CD4-positive, alpha-beta T cell (primary cell): ENCODE results near the gene CISD2. TPM values are rescaled to one million over a fixed set of nuclear protein-coding genes. Genes with fewer than 3 reads are reported as not detected.

Experiments
- ATAC-seq: fragments of 200-7000 bp; cut with Tn5 transposase; one replicate; pipeline ENCODE4 v1.10.0; 2022; ENCODE audit warnings: mild to moderate bottlenecking; ENCODE audit not compliant: poor library complexity
- CTCF ChIA-PET: fragments of 350-600 bp; sonication (Branson Sonifier 250); formaldehyde crosslinking; loops from one replicate; lab custom pipeline; 2021; ENCODE audit warnings: antibody characterized with exemption, inconsistent platforms; lab: Charles Lee
- POLR2A ChIA-PET: fragments of 350-600 bp; sonication (Branson Sonifier 250); formaldehyde crosslinking; loops from one replicate; lab custom pipeline; 2021; ENCODE audit warnings: antibody characterized with exemption, inconsistent platforms; lab: Charles Lee
- DNase-seq, 14 experiments: peaks; one replicate each; pipeline ENCODE4 v3.0.0-alpha.2; 2013 to 2020; ENCODE audit warnings: mixed read lengths in 2 of 14
- H3K27ac ChIP-seq, 2 donors: one replicate each; pipeline versions ENCODE4 v1.5.1 to v1.7.0; 2013; ENCODE audit warnings: low read length in 2 of 2, low read depth in 1 of 2, mild to moderate bottlenecking in 1 of 2
- H3K27me3 ChIP-seq, 2 experiments: 1 replicate in 1 of 2; 2 replicates in 1 of 2; pipeline versions ENCODE4 v1.6.1 to v1.7.0; 2013; ENCODE audit warnings: low read length in 2 of 2, control low read depth in 1 of 2, mild to moderate bottlenecking in 1 of 2, moderate library complexity in 1 of 2; ENCODE audit not compliant: insufficient read depth in 2 of 2, control insufficient read depth in 1 of 2
- H3K36me3 ChIP-seq: one replicate; pipeline ENCODE4 v1.6.1; 2013; ENCODE audit warnings: low read length, control low read depth; ENCODE audit not compliant: insufficient read depth
- H3K4me1 ChIP-seq: one replicate; pipeline ENCODE4 v1.6.1; 2013; ENCODE audit warnings: low read length, control low read depth; ENCODE audit not compliant: insufficient read depth
- H3K4me3 ChIP-seq: one replicate; pipeline ENCODE4 v1.5.1; 2013; ENCODE audit warnings: mild to moderate bottlenecking, low read length, moderate library complexity
- H3K9me3 ChIP-seq, 2 experiments: 1 replicate in 1 of 2; 2 replicates in 1 of 2; pipeline versions ENCODE4 v1.6.1 to v1.7.0; 2013; ENCODE audit warnings: low read length in 2 of 2, mild to moderate bottlenecking in 2 of 2, control low read depth in 1 of 2, moderate library complexity in 1 of 2; ENCODE audit not compliant: control insufficient read depth in 1 of 2, insufficient read depth in 1 of 2
- H3K27ac Mint-ChIP-seq: one replicate; pipeline ENCODE4 v1.8.0; 2020; ENCODE audit warnings: mixed read lengths
- H3K27me3 Mint-ChIP-seq: one replicate; pipeline ENCODE4 v1.8.0; 2021; ENCODE audit warnings: mixed read lengths
- H3K36me3 Mint-ChIP-seq: one replicate; pipeline ENCODE4 v1.8.0; 2021; ENCODE audit warnings: low read depth, mixed read lengths
- H3K4me1 Mint-ChIP-seq: one replicate; pipeline ENCODE4 v1.8.0; 2021; ENCODE audit warnings: low read depth, mixed read lengths
- H3K4me3 Mint-ChIP-seq: one replicate; pipeline ENCODE4 v1.8.0; 2020; ENCODE audit warnings: mild to moderate bottlenecking, mixed read lengths
- H3K9me3 Mint-ChIP-seq: one replicate; pipeline ENCODE4 v1.8.0; 2020; ENCODE audit warnings: mixed read lengths
- intact Hi-C, 2 experiments: fragments of 100-400 bp; cut with DNase I in 1 of 2; cut with micrococcal nuclease in 1 of 2; formaldehyde crosslinking; loops; one replicate each; pipeline versions ENCODE4 v1.15.1 to v1.9.0; 2023 to 2025; cut with DNase I, micrococcal nuclease
- total RNA-seq, 174 experiments: library from RNA in 2 of 174; stranded (reverse) in 2 of 174; gene quantifications; one replicate each; pipeline ENCODE4 v1.2.3 and lab custom pipeline; 2021 to 2026
- TF ChIP-seq, protein P1 (sequence below): fragments of 200-600 bp; IDR thresholded peaks from one replicate; pipeline ENCODE4 v1.8.0; 2022; ENCODE audit warnings: antibody characterized with exemption, mild to moderate bottlenecking

Gene CISD2
- total RNA-seq, 2 experiments from 2014 or later, result 12.8 to 13.7 TPM

DNA sequence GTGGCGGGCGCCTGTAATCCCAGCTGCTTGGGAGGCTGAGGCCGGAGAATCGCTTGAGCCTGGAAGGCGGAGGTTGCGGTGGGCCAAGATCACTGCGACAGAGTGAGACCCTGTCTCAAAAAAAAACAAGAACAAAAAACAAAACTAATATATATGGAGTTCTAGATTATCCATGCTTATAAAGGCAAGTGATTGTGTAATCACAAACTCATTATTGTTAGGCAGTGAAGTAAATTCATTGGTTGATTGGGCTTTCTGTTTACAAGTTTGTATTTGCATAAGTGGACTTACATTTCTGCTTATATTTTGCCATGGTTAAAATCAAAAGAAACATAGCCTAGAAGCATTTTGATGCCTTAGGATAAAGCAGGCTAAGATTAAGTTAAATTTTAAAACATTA is 39.0 kb upstream of the CISD2 start:
- no peak for ATAC-seq
- peaks cover 30% of the 10 kb centered on the region for H3K4me1 Mint-ChIP-seq
- no peaks in the 10 kb centered on the region for H3K9me3 Mint-ChIP-seq
- H3K36me3 ChIP-seq, result peaks cover 4% of the 10 kb centered on the region
- no peaks in the 10 kb centered on the region for H3K36me3 Mint-ChIP-seq
- H3K27me3 Mint-ChIP-seq, result no peaks in the 10 kb centered on the region
- no peak overlapping the region for H3K4me3 Mint-ChIP-seq
- POLR2A ChIA-PET, result interaction anchor here (1.1 to 8.5 kb wide), 4 partner anchors 15 to 329 kb away, joined by 3 to 419 read pairs (median 151); partner anchors contain the start of genes CISD2, MANBA and NFKB1
- no peak overlapping the region for H3K4me3 ChIP-seq
- H3K27ac ChIP-seq, result no peak overlapping the region
- no peak overlapping the region for H3K27ac Mint-ChIP-seq
- CTCF ChIA-PET, result no interaction called here
- H3K9me3 ChIP-seq, result no peaks in the 10 kb centered on the region
- intact Hi-C loops, result loop anchor here (1.0 to 10.0 kb wide), 8 partner anchors 37 to 1483 kb away; partner anchors contain the start of genes SLC39A8 (in 2 of the 2), NFKB1 (in 1 of the 2), PPP3CA (in 1 of the 2) and SLC9B1 (in 1 of the 2)
- H3K4me1 ChIP-seq, result peaks cover 9% of the 10 kb centered on the region
- TF ChIP-seq, protein P1, sequence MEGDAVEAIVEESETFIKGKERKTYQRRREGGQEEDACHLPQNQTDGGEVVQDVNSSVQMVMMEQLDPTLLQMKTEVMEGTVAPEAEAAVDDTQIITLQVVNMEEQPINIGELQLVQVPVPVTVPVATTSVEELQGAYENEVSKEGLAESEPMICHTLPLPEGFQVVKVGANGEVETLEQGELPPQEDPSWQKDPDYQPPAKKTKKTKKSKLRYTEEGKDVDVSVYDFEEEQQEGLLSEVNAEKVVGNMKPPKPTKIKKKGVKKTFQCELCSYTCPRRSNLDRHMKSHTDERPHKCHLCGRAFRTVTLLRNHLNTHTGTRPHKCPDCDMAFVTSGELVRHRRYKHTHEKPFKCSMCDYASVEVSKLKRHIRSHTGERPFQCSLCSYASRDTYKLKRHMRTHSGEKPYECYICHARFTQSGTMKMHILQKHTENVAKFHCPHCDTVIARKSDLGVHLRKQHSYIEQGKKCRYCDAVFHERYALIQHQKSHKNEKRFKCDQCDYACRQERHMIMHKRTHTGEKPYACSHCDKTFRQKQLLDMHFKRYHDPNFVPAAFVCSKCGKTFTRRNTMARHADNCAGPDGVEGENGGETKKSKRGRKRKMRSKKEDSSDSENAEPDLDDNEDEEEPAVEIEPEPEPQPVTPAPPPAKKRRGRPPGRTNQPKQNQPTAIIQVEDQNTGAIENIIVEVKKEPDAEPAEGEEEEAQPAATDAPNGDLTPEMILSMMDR, result no peak
- no peaks in the 10 kb centered on the region for H3K27me3 ChIP-seq
- no peak for DNase-seq

DNA sequence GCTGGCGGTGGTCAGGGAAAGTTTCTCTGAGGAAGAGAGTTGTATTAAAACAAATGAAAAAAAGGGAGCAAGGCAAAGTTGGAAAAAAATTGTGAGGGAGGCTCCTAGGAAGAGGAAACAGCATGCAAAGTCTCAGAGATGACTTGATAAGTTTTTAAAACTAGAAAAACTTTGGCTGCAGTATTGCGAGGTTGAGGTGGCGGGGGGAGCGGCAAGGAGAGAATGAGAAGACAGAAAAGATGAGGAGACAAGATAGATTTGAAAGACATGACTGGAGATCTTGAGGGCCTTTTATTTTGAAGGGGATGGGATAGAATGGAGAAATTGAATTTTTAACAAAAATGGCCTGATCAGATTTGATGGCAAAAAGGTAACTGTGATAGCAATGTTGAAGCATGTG is 36.7 kb upstream of the CISD2 start:
- Mint-ChIP-seq H3K4me3 (no peak overlapping the region), H3K4me1 (peaks cover 35% of the 10 kb centered on the region), H3K27me3 (no peaks in the 10 kb centered on the region), H3K9me3 (no peaks in the 10 kb centered on the region), H3K36me3 (no peaks in the 10 kb centered on the region), H3K27ac (no peak overlapping the region)
- intact Hi-C loops, result no loop called here
- no peak overlapping the region for H3K4me3 ChIP-seq
- POLR2A ChIA-PET, result interaction anchor here (8.1 kb wide), 1 partner anchor 36 kb away, joined by 419 read pairs; the partner anchor contains the start of gene CISD2
- H3K27me3 ChIP-seq, result no peaks in the 10 kb centered on the region
- no peak overlapping the region for H3K27ac ChIP-seq
- no peak for DNase-seq
- no peak for ATAC-seq
- H3K4me1 ChIP-seq, result peaks cover 9% of the 10 kb centered on the region
- TF ChIP-seq, protein P1, result no peak
- no peaks in the 10 kb centered on the region for H3K9me3 ChIP-seq
- CTCF ChIA-PET, result interaction anchor here (0.6 kb wide), 1 partner anchor 258 kb away, joined by 3 read pairs; no protein-coding TSS in a partner anchor
- H3K36me3 ChIP-seq, result no peaks in the 10 kb centered on the region

DNA sequence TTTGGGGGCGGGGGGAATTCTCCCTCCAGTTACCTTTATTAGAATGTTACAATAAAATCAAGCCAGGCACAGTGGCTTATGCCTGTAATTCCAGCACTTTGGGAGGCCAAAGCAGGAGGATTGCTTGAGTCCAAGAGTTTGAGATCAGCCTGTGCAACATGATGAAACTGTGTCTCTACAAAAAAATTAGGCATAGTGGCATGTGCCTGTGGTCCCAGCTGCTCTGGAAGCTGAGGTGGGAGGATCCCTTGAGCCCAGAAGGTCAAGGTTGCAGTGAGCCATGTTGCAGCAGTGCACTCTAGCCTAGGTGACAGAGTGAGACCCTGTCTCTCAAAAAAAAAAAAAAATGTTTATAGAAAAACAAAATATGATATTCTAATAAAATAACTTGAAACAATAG is 36.1 kb upstream of the CISD2 start:
- Histone ChIP-seq H3K27ac (no peak overlapping the region), H3K4me3 (no peak overlapping the region), H3K9me3 (no peaks in the 10 kb centered on the region), H3K27me3 (no peaks in the 10 kb centered on the region), H3K36me3 (no peaks in the 10 kb centered on the region), H3K4me1 (peaks cover 9% of the 10 kb centered on the region)
- CTCF ChIA-PET, result interaction anchor here (1.2 kb wide), 1 partner anchor 187 kb away, joined by 3 read pairs; no protein-coding TSS in a partner anchor
- Mint-ChIP-seq H3K4me1 (peaks cover 35% of the 10 kb centered on the region), H3K27me3 (no peaks in the 10 kb centered on the region), H3K9me3 (no peaks in the 10 kb centered on the region), H3K27ac (no peak overlapping the region), H3K36me3 (no peaks in the 10 kb centered on the region), H3K4me3 (no peak overlapping the region)
- TF ChIP-seq, protein P1, result no peak
- POLR2A ChIA-PET, result interaction anchor here (0.6 to 8.1 kb wide), 3 partner anchors 14 to 43 kb away, joined by 3 to 419 read pairs (median 3); partner anchors contain the start of gene CISD2
- no peak for DNase-seq
- ATAC-seq, result no peak
- intact Hi-C loops, result no loop called here
